Esophagus muscularis mucosa (tissue), 3 donors: ENCODE results near the gene UMPS.
"Not testable (repeated sequence)": the region's sequence is repeated elsewhere in the genome, so short reads cannot be mapped to it uniquely, and the experiment has no call there.

Experiments
- POLR2A ChIP-seq: fragments of 450-650 bp; IDR thresholded peaks from one replicate; pipeline ENCODE4 v1.6.1; 2017; ENCODE audit warnings: antibody characterized with exemption, moderate library complexity, mild to moderate bottlenecking, low read depth
- TF ChIP-seq, protein P1 (sequence below), 3 experiments: fragments of 200-600 bp in 2 of 3; fragments of 450-650 bp in 1 of 3; sonication (generic) in 2 of 3; IDR thresholded peaks; one replicate each; pipeline ENCODE4 v1.5.1; 2017 to 2019; ENCODE audit warnings: antibody characterized with exemption in 3 of 3, mild to moderate bottlenecking in 2 of 3, moderate library complexity in 1 of 3

DNA sequence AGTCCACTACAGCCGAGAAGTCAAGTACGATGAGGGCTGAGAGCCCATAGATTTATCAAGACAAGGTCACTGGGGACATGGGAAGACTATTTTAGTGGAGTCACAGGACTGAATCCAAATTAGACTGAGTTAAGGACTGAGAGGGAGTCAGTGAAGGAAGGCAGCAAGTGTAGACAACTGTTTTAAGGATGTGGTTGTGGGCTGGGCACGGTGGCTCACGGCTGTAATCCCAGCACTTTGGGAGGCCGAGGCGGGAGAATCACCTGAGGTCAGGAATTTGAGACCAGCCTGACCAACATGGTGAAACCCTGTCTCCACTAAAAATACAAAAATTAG, 52.1 kb downstream of the UMPS start:
- TF ChIP-seq POLR2A = not testable (repeated sequence)
- TF ChIP-seq, protein P1, sequence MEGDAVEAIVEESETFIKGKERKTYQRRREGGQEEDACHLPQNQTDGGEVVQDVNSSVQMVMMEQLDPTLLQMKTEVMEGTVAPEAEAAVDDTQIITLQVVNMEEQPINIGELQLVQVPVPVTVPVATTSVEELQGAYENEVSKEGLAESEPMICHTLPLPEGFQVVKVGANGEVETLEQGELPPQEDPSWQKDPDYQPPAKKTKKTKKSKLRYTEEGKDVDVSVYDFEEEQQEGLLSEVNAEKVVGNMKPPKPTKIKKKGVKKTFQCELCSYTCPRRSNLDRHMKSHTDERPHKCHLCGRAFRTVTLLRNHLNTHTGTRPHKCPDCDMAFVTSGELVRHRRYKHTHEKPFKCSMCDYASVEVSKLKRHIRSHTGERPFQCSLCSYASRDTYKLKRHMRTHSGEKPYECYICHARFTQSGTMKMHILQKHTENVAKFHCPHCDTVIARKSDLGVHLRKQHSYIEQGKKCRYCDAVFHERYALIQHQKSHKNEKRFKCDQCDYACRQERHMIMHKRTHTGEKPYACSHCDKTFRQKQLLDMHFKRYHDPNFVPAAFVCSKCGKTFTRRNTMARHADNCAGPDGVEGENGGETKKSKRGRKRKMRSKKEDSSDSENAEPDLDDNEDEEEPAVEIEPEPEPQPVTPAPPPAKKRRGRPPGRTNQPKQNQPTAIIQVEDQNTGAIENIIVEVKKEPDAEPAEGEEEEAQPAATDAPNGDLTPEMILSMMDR (IDR thresholded peaks at IDR 0.05) = not testable (repeated sequence)
